GM12878 (cell line): ENCODE results near the gene CEP57. TPM values are rescaled to one million over a fixed set of nuclear protein-coding genes. Genes with fewer than 3 reads are reported as not detected.

Experiments used
- ATAC-seq: fragments of 200-7000 bp; cut with Tn5 transposase; 3 replicates; pipeline ENCODE4 v1.9.1; 2020; ENCODE audit warnings: mild to moderate bottlenecking, moderate library complexity
- BruUV-seq: library from RNA; stranded (reverse); fragments of 400-500 nt; replicated peaks from 2 replicates; lab custom pipeline; 2021; lab: Mats Ljungman, UMichigan
- CTCF ChIA-PET: fragments of 300-600 bp; sonication (Branson Sonifier 250); formaldehyde crosslinking; extraction: SDS; loops from one replicate; lab custom pipeline; 2021; ENCODE audit warnings: inconsistent platforms; lab: Yijun Ruan, JAX
- POLR2A ChIA-PET: fragments of 350-600 bp; formaldehyde crosslinking; extraction: SDS; loops from one replicate; lab custom pipeline; 2021; ENCODE audit warnings: inconsistent platforms; lab: Charles Lee
- RAD21 ChIA-PET: fragments of 300-600 bp; sonication (Branson Sonifier 250); formaldehyde crosslinking; loops from one replicate; lab custom pipeline; 2023; ENCODE audit warnings: antibody characterized with exemption; ENCODE audit not compliant: unreplicated experiment; lab: Charles Lee
- SMC1A ChIA-PET: fragments of 300-600 bp; sonication (Branson Sonifier 250); formaldehyde crosslinking; loops from one replicate; lab custom pipeline; 2023; ENCODE audit not compliant: unreplicated experiment, uncharacterized antibody; lab: Charles Lee
- DNase-seq: peaks from one replicate; pipeline ENCODE4 v3.0.0-alpha.2; 2011; ENCODE audit warnings: low read depth, low spot score
- FAIRE-seq: peaks from 3 replicates; lab custom pipeline; 2011; peaks lifted over from hg19 to GRCh38; lab: Jason Lieb, UNC
- H2AFZ ChIP-seq: 2 replicates; pipeline ENCODE4 v1.6.0; 2011; ENCODE audit warnings: low read depth, low read length, control low read depth; ENCODE audit not compliant: control insufficient read depth
- H3K27ac ChIP-seq: 2 replicates; pipeline ENCODE4 v1.5.1; 2011; ENCODE audit warnings: control low read depth; ENCODE audit not compliant: control insufficient read depth, insufficient read depth
- H3K27me3 ChIP-seq, 2 experiments: replicated peaks in 1 of 2; 2 replicates each; pipeline versions ENCODE4 v1.6.0 to v1.6.1; 2011; ENCODE audit warnings: low read length in 1 of 2; ENCODE audit not compliant: control insufficient read depth in 2 of 2, insufficient read depth in 2 of 2
- H3K36me3 ChIP-seq, 2 experiments: 2 replicates each; pipeline ENCODE4 v1.5.1; 2011; ENCODE audit warnings: low read length in 1 of 2; ENCODE audit not compliant: control insufficient read depth in 2 of 2, insufficient read depth in 2 of 2
- H3K4me1 ChIP-seq: 2 replicates; pipeline ENCODE4 v1.6.1; 2011; ENCODE audit warnings: mild to moderate bottlenecking, low read length, moderate library complexity, mixed read lengths; ENCODE audit not compliant: control insufficient read depth, insufficient read depth
- H3K4me2 ChIP-seq: 2 replicates; pipeline ENCODE4 v1.6.0; 2011; ENCODE audit warnings: control low read depth; ENCODE audit not compliant: control insufficient read depth, insufficient read depth
- H3K4me3 ChIP-seq: fragments of 200-600 bp; sonication (generic); 2 replicates; pipeline ENCODE4 v1.5.1; 2016
- H3K79me2 ChIP-seq: 2 replicates; pipeline ENCODE4 v1.6.0; 2011; ENCODE audit warnings: low read length; ENCODE audit not compliant: control insufficient read depth, insufficient read depth
- H3K9ac ChIP-seq: 2 replicates; pipeline ENCODE4 v1.8.0; 2011; ENCODE audit warnings: low read length, control low read depth, mixed read lengths; ENCODE audit not compliant: control insufficient read depth, insufficient read depth
- H3K9me3 ChIP-seq: replicated peaks from 3 replicates; pipeline ENCODE4 v1.5.1; 2011; ENCODE audit warnings: mild to moderate bottlenecking, low read length; ENCODE audit not compliant: control insufficient read depth, insufficient read depth
- H4K20me1 ChIP-seq: 2 replicates; pipeline ENCODE4 v1.6.0; 2011; ENCODE audit not compliant: control insufficient read depth, insufficient read depth
- BHLHE40 ChIP-seq, 2 experiments: fragments of 450-650 bp in 1 of 2; IDR thresholded peaks; 2 replicates each; pipeline ENCODE4 v1.6.1; 2011 to 2017; ENCODE audit warnings: low read depth in 2 of 2, borderline replicate concordance in 1 of 2, improper control_type of control experiment in 1 of 2, low read length in 1 of 2, mild to moderate bottlenecking in 1 of 2
- CTCF ChIP-seq, 3 experiments: IDR thresholded peaks in 2 of 3; conservative IDR thresholded peaks in 1 of 3; 2 replicates each; pipeline ENCODE4 v1.5.1; 2011; ENCODE audit warnings: low read depth in 3 of 3, low read length in 3 of 3, mild to moderate bottlenecking in 3 of 3, control low read depth in 2 of 3, moderate library complexity in 2 of 3, inconsistent platforms in 1 of 3, mixed read lengths in 1 of 3; ENCODE audit not compliant: control insufficient read depth in 2 of 3, insufficient read depth in 1 of 3; ENCODE audit errors: extremely low read depth in 1 of 3
- FOS ChIP-seq: IDR thresholded peaks from 3 replicates; pipeline ENCODE4 v1.6.1; 2011; ENCODE audit warnings: borderline replicate concordance; ENCODE audit not compliant: insufficient read length; ENCODE audit errors: extremely low read depth
- NFIC ChIP-seq: IDR thresholded peaks from 2 replicates; pipeline ENCODE4 v1.6.1; 2012; ENCODE audit warnings: low read depth, mild to moderate bottlenecking, inconsistent platforms, low read length, moderate library complexity
- RAD51 ChIP-seq: fragments of 450-650 bp; IDR thresholded peaks from 2 replicates; pipeline ENCODE4 v1.6.1; 2016; ENCODE audit warnings: moderate library complexity, mild to moderate bottlenecking, inconsistent platforms
- SP1 ChIP-seq: IDR thresholded peaks from one replicate; pipeline ENCODE4 v1.6.1; 2011; ENCODE audit warnings: low read depth, low read length
- SPI1 ChIP-seq: IDR thresholded peaks from 2 replicates; pipeline ENCODE4 v1.6.1; 2011; ENCODE audit warnings: low read depth, mild to moderate bottlenecking, low read length, moderate library complexity, borderline replicate concordance; ENCODE audit not compliant: insufficient read depth
- ZBTB33 ChIP-seq: fragments of 450-650 bp; IDR thresholded peaks from 2 replicates; pipeline ENCODE4 v1.6.1; 2017; ENCODE audit warnings: mild to moderate bottlenecking
- ZNF384 ChIP-seq: IDR thresholded peaks from 2 replicates; pipeline ENCODE4 v1.6.1; 2012; ENCODE audit warnings: low read depth, mild to moderate bottlenecking, low read length, improper control_type of control experiment, borderline replicate concordance
- WGBS: methylation state at CpG from one replicate; pipeline ENCODE4 v1.1.6; 2016; ENCODE audit warnings: low lambda C conversion rate; ENCODE audit not compliant: insufficient replicate concordance, insufficient coverage; ENCODE audit errors: missing lambda C conversion rate; 5-methylcytosine and 5-hydroxymethylcytosine counted together
- in situ Hi-C: fragments of 300-500 bp; cut with MboI; formaldehyde crosslinking; loops from 9 replicates; pipeline ENCODE4 v1.14.3; 2018; ENCODE audit warnings: mixed read lengths
- intact Hi-C: fragments of 100-400 bp; cut with micrococcal nuclease; formaldehyde crosslinking; loops from one replicate; pipeline ENCODE4 v1.14.2; 2022; ENCODE audit not compliant: unreplicated experiment
- polyA plus RNA-seq, 11 experiments: library from polyadenylated mRNA; depleted of rRNA in 4 of 11; unstranded in 6 of 11; stranded (reverse) in 5 of 11; fragments of >200 nt; fragmentation: Nextera tagmentation in 4 of 11; fragmentation: Illumina TruSeq in 1 of 11; extraction: Ambion mirVana in 4 of 11; extraction: Trizol in 1 of 11; gene quantifications; 1 replicate in 1 of 11; 2 replicates in 10 of 11; pipeline versions ENCODE4 v1.2.1 to v1.2.3, GENCODE V29; 2011 to 2016; ENCODE audit warnings: inconsistent platforms in 2 of 11, missing spikeins in 2 of 11, low read depth in 1 of 11
- total RNA-seq, 4 experiments: library from RNA; depleted of rRNA in 3 of 4; stranded (reverse); fragments of >200 nt in 3 of 4; fragmentation: Illumina TruSeq in 1 of 4; extraction: Trizol in 1 of 4; gene quantifications; 2 replicates each; pipeline versions ENCODE4 v1.2.1 to v1.2.3, GENCODE V29; 2013 to 2021

Gene CEP57
- total and polyA plus RNA-seq, 10 of the 15 experiments (the other 5 are each of a cell fraction or from before 2014, with no cell fraction given), result 19.4 to 85.4 (median 56.8) TPM

GRCh38 chr11:95751515-95751914 lies 38.8 kb upstream of the CEP57 start (continued):
- no peak for TF ChIP-seq ZNF384

GRCh38 chr11:95760941-95761340 lies 29.4 kb upstream of the CEP57 start:
- ATAC-seq, result no peak
- ChIA-PET SMC1A (interaction anchor here (0.8 to 10.8 kb wide), 14 partner anchors 22 to 692 kb away, joined by 3 to 249 read pairs (median 4); no protein-coding TSS in a partner anchor), RAD21 (interaction anchor here (0.6 to 10.8 kb wide), 6 partner anchors 10 to 606 kb away, joined by 3 to 215 read pairs (median 4); no protein-coding TSS in a partner anchor), CTCF (interaction anchor here (0.5 to 12.2 kb wide), 8 partner anchors 46 to 614 kb away, joined by 3 to 324 read pairs (median 3); no protein-coding TSS in a partner anchor), POLR2A (interaction anchor here (0.8 to 1.6 kb wide), 5 partner anchors 51 to 609 kb away, joined by 3 to 4 read pairs (median 3); no protein-coding TSS in a partner anchor)
- WGBS, result 44% methylated on average over 1 of the region's 1 CpG
- BruUV-seq, result no TSS peak
- no peak overlapping the region for H3K27ac ChIP-seq
- H3K36me3 ChIP-seq, result no peaks in the 10 kb centered on the region
- no peak for FAIRE-seq
- no peaks in the 10 kb centered on the region for H3K79me2 ChIP-seq
- H2AFZ ChIP-seq, result no peak overlapping the region
- H3K4me2 ChIP-seq, result no peak overlapping the region
- no peaks in the 10 kb centered on the region for H3K27me3 ChIP-seq
- DNase-seq, result no peak
- no peaks in the 10 kb centered on the region for H4K20me1 ChIP-seq
- TF ChIP-seq SPI1, result no peak
- no peak for TF ChIP-seq ZBTB33
- no peak for TF ChIP-seq BHLHE40 (IDR thresholded peaks at IDR 0.05; ENCODE audit: borderline replicate concordance in 1 of 2, low read depth in 2 of 2, low read length in 1 of 2)
- TF ChIP-seq SP1, result no peak
- TF ChIP-seq CTCF (IDR thresholded peaks at IDR 0.05 in 2 of 3, conservative IDR thresholded peaks at IDR 0.05 in 1 of 3; ENCODE audit: control insufficient read depth in 2 of 3, extremely low read depth in 1 of 3, insufficient read depth in 1 of 3, low read depth in 3 of 3, low read length in 3 of 3), result no peak
- TF ChIP-seq RAD51, result no peak
- no peak for TF ChIP-seq FOS
- no peak for TF ChIP-seq NFIC
- TF ChIP-seq, all 136 proteins: peak for 0
- H3K9ac ChIP-seq, result no peak overlapping the region
- H3K4me3 ChIP-seq, result no peak overlapping the region
- in situ Hi-C loops (loop anchor here (5.0 kb wide), 1 partner anchor 609 kb away; no protein-coding TSS in a partner anchor), intact Hi-C loops (loop anchor here (5.0 kb wide), 2 partner anchors 184 to 694 kb away; partner anchors contain the start of gene SRSF8)
- H3K4me1 ChIP-seq, result no peaks in the 10 kb centered on the region
- H3K9me3 ChIP-seq, result no peaks in the 10 kb centered on the region
